Suprapubic skin (tissue), 3 donors: ENCODE results near the gene STARD13.

Experiments
- CTCF ChIP-seq, 2 donors: fragments of 200-600 bp in 1 of 2; fragments of 450-650 bp in 1 of 2; sonication (generic) in 1 of 2; IDR thresholded peaks; one replicate each; pipeline ENCODE4 v1.5.1; 2016 to 2019; ENCODE audit warnings: antibody characterized with exemption in 2 of 2, mild to moderate bottlenecking in 1 of 2, moderate library complexity in 1 of 2
- POLR2AphosphoS5 ChIP-seq, 3 donors: sonication (generic); formaldehyde crosslinking; IDR thresholded peaks; one replicate each; pipeline ENCODE4 v1.6.1; 2017; ENCODE audit warnings: antibody characterized with exemption in 3 of 3

- TF ChIP-seq CTCF (IDR thresholded peaks at IDR 0.05) (no peak), POLR2AphosphoS5 (IDR thresholded peaks at IDR 0.05) (no peak)
Measured at GRCh38 chr13:33060815-33061214, 224.7 kb downstream of the STARD13 start.
